Measurements from ENCODE around the gene HSP90AB1.

HSP90AB1 gene

DNA sequence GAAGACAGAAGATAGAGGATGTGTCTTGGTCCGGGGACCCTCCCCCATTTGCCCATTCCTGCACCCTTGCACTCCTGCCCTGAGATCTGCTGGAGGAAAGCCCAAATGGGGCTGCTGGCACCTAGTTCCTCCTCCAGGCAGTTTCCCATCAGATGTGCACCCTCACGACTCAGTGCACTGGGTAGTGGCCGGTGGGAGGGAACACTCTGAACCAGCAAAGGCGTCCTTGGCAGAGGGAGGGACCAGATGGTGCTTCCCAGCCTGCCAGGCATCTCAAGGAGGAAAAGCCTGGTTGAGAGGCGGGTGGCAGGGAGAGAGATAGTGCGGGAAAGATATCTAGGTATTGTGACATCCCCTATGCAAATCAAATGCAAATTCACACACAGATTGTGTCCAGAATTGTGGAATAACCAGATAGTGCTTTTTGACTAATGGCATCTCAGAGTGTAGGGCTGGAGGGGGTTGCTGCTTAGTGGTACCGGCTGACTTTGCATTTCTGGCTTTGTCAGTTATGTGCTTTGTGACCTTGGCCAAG is 42.9 kb downstream of the HSP90AB1 start:
- H3K4me3 ChIP-seq (ENCODE audit: low read length), result no peak overlapping the region
- H3K4me1 ChIP-seq (ENCODE audit: control insufficient read depth, insufficient read depth, low read length), result no peaks in the 10 kb centered on the region
- H3K36me3 ChIP-seq (ENCODE audit: insufficient read depth, low read length), result no peaks in the 10 kb centered on the region
- H3K27me3 ChIP-seq (ENCODE audit: control insufficient read depth, insufficient read depth, low read length), result peaks cover 78% of the 10 kb centered on the region
- H3K9me3 ChIP-seq (replicated peaks; ENCODE audit: low read length), result no peaks in the 10 kb centered on the region
- H3K4me2 ChIP-seq (ENCODE audit: low read length), result no peak overlapping the region
- no peak overlapping the region for H3K9ac ChIP-seq (ENCODE audit: low read depth, low read length)

GRCh38 chr6:44291841-44292240 is 44.9 kb downstream of the HSP90AB1 start:
- H3K4me1 ChIP-seq (ENCODE audit: control insufficient read depth, insufficient read depth, low read length), result no peaks in the 10 kb centered on the region
- no peak overlapping the region for H3K4me3 ChIP-seq (ENCODE audit: low read length)
- no peaks in the 10 kb centered on the region for H3K9me3 ChIP-seq (replicated peaks; ENCODE audit: low read length)
- no peaks in the 10 kb centered on the region for H3K36me3 ChIP-seq (ENCODE audit: insufficient read depth, low read length)
- H3K4me2 ChIP-seq (ENCODE audit: low read length), result no peak overlapping the region
- H3K9ac ChIP-seq (ENCODE audit: low read depth, low read length), result no peak overlapping the region
- peaks cover 81% of the 10 kb centered on the region for H3K27me3 ChIP-seq (ENCODE audit: control insufficient read depth, insufficient read depth, low read length)

DNA sequence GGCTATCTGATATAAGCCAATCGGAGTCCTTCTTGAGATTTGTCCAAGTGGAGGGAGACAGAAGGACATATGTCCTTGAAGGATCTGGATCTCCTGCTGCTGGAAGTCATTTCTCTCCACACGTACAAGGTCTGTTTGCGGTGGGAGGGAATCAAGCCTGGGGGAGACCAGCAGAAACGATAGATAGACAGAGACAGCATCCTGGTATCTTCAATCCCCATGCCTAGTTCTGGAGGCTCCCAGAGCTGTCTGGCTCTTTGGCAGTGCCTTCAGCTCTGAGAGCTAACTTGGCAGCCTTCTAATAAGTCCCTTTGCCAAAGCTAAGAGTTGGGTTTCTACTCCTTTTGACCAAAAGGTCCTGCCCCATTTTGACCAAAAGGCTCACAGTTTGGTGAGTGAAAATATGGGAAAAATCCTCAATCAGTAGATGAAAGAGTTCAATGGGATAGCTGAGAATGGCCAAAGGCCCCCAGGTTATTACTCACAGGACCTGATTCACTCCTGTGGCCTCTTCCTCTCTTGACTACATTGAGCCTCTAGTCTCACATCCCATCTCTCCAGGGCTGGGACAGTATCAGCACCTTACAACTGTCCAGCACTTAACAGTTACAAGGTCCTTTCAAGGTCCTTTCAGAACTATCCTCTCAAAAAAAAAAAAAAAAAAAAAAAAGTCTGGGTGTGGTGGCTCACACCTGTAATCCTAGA is 45.9 kb downstream of the HSP90AB1 start:
- H3K9me3 ChIP-seq (replicated peaks; ENCODE audit: low read length), result no peaks in the 10 kb centered on the region
- H3K4me1 ChIP-seq (ENCODE audit: control insufficient read depth, insufficient read depth, low read length), result peaks cover 3% of the 10 kb centered on the region
- no peak overlapping the region for H3K9ac ChIP-seq (ENCODE audit: low read depth, low read length)
- peaks cover 81% of the 10 kb centered on the region for H3K27me3 ChIP-seq (ENCODE audit: control insufficient read depth, insufficient read depth, low read length)
- no peak overlapping the region for H3K4me3 ChIP-seq (ENCODE audit: low read length)
- H3K36me3 ChIP-seq (ENCODE audit: insufficient read depth, low read length), result no peaks in the 10 kb centered on the region
- H3K4me2 ChIP-seq (ENCODE audit: low read length), result no peak overlapping the region

GRCh38 chr6:44294832-44295791 is 48.2 kb downstream of the HSP90AB1 start:
- Histone ChIP-seq H3K27me3 (ENCODE audit: control insufficient read depth, insufficient read depth, low read length) (peaks cover 77% of the 10 kb centered on the region), H3K4me1 (ENCODE audit: control insufficient read depth, insufficient read depth, low read length) (peaks cover 3% of the 10 kb centered on the region), H3K36me3 (ENCODE audit: insufficient read depth, low read length) (peaks cover under 1% of the 10 kb centered on the region)

GRCh38 chr6:44297063-44298038 is 50.5 kb downstream of the HSP90AB1 start:
- peaks cover 56% of the 10 kb centered on the region for H3K27me3 ChIP-seq (ENCODE audit: control insufficient read depth, insufficient read depth, low read length)
- H3K9ac ChIP-seq (ENCODE audit: low read depth, low read length), result no peak overlapping the region

More at GRCh38 chr6:44294832-44295791, 48.2 kb downstream of the HSP90AB1 start:
- Histone ChIP-seq H3K4me3 (ENCODE audit: low read length) (no peak overlapping the region), H3K4me2 (ENCODE audit: low read length) (no peak overlapping the region), H3K9ac (ENCODE audit: low read depth, low read length) (no peak overlapping the region), H3K9me3 (replicated peaks; ENCODE audit: low read length) (no peaks in the 10 kb centered on the region)

GRCh38 chr6:44298055-44298803 is 51.3 kb downstream of the HSP90AB1 start:
- H3K4me2 ChIP-seq (ENCODE audit: low read length), result peak overlapping the region; percentile 69
- H3K27me3 ChIP-seq (ENCODE audit: control insufficient read depth, insufficient read depth, low read length), result peaks cover 50% of the 10 kb centered on the region
- no peaks in the 10 kb centered on the region for H3K9me3 ChIP-seq (replicated peaks; ENCODE audit: low read length)
- H3K4me1 ChIP-seq (ENCODE audit: control insufficient read depth, insufficient read depth, low read length), result peaks cover 3% of the 10 kb centered on the region
- H3K36me3 ChIP-seq (ENCODE audit: insufficient read depth, low read length), result peaks cover 26% of the 10 kb centered on the region
- H3K4me3 ChIP-seq (ENCODE audit: low read length), result peak overlapping the region; percentile 41
- H3K9ac ChIP-seq (ENCODE audit: low read depth, low read length), result no peak overlapping the region

More at GRCh38 chr6:44297063-44298038, 50.5 kb downstream of the HSP90AB1 start:
- Histone ChIP-seq H3K9me3 (replicated peaks; ENCODE audit: low read length) (no peaks in the 10 kb centered on the region), H3K36me3 (ENCODE audit: insufficient read depth, low read length) (peaks cover 17% of the 10 kb centered on the region), H3K4me2 (ENCODE audit: low read length) (peak overlapping the region; percentile 69), H3K4me1 (ENCODE audit: control insufficient read depth, insufficient read depth, low read length) (peaks cover 3% of the 10 kb centered on the region), H3K4me3 (ENCODE audit: low read length) (peak overlapping the region; percentile 41)

GRCh38 chr6:44298864-44299263 is 52.0 kb downstream of the HSP90AB1 start:
- no peak overlapping the region for H3K9ac ChIP-seq (ENCODE audit: low read depth, low read length)
- H3K9me3 ChIP-seq (replicated peaks; ENCODE audit: low read length), result no peaks in the 10 kb centered on the region
- no peak overlapping the region for H3K4me3 ChIP-seq (ENCODE audit: low read length)
- no peak overlapping the region for H3K4me2 ChIP-seq (ENCODE audit: low read length)
- peaks cover 44% of the 10 kb centered on the region for H3K27me3 ChIP-seq (ENCODE audit: control insufficient read depth, insufficient read depth, low read length)
- peaks cover 32% of the 10 kb centered on the region for H3K36me3 ChIP-seq (ENCODE audit: insufficient read depth, low read length)
- H3K4me1 ChIP-seq (ENCODE audit: control insufficient read depth, insufficient read depth, low read length), result peaks cover 3% of the 10 kb centered on the region

DNA sequence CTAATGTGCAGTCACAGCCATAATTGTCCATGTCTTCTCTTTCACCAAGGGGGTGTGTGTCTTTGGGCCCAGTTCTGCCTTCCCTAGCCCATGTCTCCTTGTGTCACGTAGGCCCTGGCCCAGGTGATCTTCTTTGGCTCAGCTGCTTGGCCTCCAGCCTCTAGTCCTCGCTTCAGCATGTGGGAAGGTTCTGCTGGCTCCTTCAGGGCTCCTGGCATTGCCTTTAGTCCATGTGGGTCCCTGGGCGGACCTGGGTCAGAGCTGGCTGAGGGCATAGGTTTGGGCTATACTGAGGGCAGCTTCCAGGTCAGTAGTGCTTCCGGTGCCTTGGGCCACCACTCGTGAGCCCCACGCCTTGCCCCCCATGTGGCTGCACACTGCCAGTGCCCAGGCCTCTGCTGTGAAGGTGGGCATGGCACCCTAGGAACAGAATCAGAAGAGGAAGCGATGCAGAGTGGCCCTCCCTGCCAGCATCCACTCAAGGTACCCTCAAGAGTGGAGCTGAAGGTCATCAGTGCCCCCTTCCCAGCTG is 53.5 kb downstream of the HSP90AB1 start:
- no peak overlapping the region for H3K4me2 ChIP-seq (ENCODE audit: low read length)
- H3K27me3 ChIP-seq (ENCODE audit: control insufficient read depth, insufficient read depth, low read length), result peaks cover 37% of the 10 kb centered on the region
- peaks cover 46% of the 10 kb centered on the region for H3K36me3 ChIP-seq (ENCODE audit: insufficient read depth, low read length)
- no peak overlapping the region for H3K4me3 ChIP-seq (ENCODE audit: low read length)
- H3K4me1 ChIP-seq (ENCODE audit: control insufficient read depth, insufficient read depth, low read length), result peaks cover 3% of the 10 kb centered on the region
- H3K9ac ChIP-seq (ENCODE audit: low read depth, low read length), result no peak overlapping the region
- no peaks in the 10 kb centered on the region for H3K9me3 ChIP-seq (replicated peaks; ENCODE audit: low read length)

GRCh38 chr6:44301106-44301505 is 54.2 kb downstream of the HSP90AB1 start:
- Histone ChIP-seq H3K9ac (ENCODE audit: low read depth, low read length) (no peak overlapping the region), H3K4me3 (ENCODE audit: low read length) (no peak overlapping the region), H3K36me3 (ENCODE audit: insufficient read depth, low read length) (peaks cover 53% of the 10 kb centered on the region), H3K4me2 (ENCODE audit: low read length) (no peak overlapping the region), H3K4me1 (ENCODE audit: control insufficient read depth, insufficient read depth, low read length) (peaks cover 3% of the 10 kb centered on the region), H3K27me3 (ENCODE audit: control insufficient read depth, insufficient read depth, low read length) (peaks cover 29% of the 10 kb centered on the region), H3K9me3 (replicated peaks; ENCODE audit: low read length) (no peaks in the 10 kb centered on the region)

Measured in skeletal muscle satellite cell (primary cell).